GM19397 (cell line): Measurements from ENCODE around the gene ICAM3.

Experiments used
- ATAC-seq: cut with Tn5 transposase; IDR thresholded peaks from one replicate; pipeline ENCODE4 v1.9.1; 2021; ENCODE audit warnings: mild to moderate bottlenecking, moderate library complexity; ENCODE audit not compliant: unreplicated experiment

ICAM3 gene

DNA sequence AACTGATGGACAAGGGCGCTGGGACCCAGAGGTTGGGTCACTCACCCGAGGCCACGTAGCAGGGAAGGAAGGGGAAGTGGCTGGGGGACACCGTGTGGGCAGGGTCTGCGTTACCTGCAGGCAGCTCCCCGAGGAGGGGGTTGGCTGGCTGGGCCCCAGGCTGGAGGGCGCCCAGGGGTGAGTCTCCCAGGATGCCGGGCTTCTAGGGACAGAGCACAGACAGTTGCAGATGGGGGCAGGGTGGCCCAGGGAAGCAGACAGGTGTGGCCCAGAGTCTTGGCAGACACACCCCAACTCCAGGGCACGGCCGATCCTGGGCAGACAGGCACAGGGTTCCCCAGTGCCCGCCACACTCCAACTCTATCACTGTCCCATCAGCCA is 18.0 kb downstream of the ICAM3 start:
- no peak for ATAC-seq

DNA sequence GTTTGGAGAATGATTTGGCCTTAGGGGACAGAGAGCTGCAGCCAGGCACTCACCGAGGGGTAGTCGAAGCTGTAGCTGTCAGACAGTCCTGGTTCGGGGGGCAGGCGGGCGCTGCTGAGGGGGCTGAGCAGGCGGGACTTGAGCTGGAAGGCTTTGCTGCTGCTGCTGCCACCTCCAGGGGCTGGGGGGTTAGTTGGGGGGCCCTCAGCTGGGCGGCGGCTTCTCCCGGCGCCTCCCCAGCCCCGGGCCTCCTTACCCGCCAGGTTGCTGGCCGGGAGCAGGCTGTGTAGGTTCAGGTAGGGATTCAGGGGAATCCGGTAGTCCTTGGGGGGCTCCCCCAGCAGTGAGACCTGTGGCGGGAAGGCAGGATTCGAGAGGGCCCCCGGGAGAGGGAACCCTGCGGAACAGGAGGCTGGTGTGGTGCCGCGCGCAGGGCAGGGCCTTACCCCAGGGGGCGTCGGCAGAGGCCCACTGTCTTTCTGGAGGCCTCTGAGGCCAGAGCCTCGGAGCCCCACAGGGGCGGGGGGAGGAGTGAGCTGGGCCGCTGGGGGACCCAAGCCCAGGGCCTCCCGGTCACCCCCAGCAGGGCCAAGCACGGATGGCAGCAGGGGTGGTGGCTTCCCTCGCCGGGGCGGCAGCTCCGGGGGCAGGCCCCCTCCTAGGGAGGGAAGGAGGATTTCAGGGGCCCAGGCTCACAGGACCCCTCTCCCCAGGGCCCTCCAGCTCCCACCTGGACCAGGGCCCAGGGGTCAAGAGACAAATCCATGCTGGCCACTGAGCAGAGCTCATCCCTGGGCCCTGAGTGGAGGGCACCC is 18.6 kb downstream of the ICAM3 start:
- ATAC-seq, result no peak

DNA sequence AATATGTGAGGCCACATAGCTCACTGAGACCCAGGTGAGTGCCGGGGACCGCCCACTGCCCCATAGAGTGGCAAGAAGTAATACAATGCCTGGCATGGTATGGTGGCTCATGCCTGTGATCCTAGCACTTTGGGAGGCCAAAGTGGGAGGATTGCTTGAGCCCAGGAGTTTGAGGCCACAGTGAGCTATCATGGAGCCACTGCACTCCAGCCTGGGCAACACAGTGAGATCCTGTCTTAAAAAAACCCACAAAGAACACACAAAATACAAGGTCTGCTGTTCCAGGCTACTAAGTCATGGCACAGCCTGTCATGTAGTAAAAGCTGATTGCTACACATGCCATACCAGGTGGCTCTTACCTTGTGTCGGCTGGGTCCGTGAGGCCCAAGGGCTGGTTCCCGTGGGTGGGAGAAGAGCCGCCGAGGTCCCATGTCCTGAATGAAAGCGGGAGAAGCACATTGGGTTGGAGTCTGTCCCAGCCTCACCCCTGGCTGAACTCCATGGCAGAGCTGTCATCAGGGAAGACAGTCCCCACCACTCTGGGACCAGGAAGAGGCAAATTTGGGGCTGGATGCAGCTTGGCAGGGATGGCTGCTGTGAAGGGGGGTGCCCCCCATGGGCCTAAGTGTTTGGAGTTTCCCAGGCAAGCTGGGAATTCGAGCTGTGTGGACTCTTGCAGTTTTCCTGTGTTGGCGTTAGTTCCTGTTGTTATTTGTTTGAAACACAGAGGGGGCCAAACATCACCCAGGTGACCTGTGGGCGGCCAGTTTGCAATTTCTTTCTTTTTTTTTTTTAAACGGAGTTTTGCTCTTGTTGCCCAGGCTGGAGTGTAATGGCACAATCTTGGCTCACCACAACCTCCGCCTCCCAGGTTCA is 20.4 kb downstream of the ICAM3 start:
- ATAC-seq, result no peak

DNA sequence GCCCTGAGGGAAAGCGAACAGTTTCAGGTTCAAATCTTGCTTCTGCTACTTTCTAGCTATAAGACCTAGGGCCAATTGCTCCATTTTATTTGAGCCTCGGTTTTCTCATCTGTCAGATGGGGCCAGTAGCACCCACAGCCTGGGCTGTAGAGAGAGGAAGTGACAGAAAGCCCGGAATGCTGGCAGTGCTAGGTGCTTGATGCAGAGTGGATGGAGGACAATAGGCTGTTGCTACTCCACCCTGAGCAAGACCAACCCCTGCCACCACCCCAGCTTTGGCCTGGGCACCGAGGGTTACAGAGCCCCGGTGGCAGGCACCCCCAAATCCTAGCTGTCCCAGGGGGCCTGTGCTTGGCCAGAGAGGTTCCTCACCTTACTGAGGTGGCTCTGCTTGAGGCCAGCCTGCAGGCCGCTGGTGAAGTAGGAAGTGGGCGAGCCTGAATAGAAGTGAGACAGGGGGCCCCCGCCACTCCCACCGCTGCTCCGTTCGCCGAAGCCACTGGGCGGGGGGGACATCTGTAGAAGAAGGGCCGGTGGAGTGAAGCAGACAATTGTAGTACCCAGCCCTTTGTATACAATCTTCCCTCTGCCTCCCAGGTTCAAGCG is 21.5 kb downstream of the ICAM3 start:
- ATAC-seq, result no peak

DNA sequence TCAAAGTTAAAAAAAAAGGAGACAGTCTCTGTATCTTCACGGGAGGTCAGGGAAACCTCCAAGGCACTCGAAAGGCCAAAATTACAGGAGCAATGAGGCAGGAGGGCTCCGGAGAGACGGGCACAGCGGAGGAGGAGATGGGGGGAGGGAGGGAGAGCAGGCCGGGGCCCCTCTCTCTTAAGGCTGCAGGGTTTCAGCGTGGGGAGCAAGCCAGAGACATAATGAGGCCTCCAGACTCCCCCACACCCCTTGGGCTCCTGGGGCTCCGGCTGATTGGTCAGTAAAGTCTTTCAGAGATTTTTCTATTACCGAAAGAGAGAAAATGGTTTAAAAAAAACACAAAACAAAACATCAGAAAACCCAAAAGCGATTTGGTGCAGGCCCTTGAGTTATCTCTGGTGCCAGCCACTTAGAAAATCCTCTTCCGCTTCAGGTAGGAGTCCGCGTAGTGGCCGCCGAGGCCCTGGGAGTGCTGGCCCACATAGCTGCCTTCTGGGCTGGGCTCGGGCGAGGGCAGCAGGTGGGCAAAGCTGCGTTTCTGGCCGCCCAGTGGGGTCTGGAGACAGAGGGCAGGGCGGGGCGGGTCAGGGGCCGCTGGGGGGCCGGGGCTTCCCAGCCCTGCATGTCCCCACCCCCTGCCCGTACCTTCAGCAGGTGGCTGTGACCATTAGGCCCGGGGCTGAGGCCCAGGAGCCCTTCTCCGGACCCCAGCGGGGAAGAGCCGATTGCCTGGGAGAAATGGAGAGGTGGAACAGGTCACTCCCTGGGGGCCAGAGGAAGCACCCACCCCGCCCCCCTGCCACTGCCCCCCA is 22.2 kb downstream of the ICAM3 start:
- ATAC-seq, result no peak

DNA sequence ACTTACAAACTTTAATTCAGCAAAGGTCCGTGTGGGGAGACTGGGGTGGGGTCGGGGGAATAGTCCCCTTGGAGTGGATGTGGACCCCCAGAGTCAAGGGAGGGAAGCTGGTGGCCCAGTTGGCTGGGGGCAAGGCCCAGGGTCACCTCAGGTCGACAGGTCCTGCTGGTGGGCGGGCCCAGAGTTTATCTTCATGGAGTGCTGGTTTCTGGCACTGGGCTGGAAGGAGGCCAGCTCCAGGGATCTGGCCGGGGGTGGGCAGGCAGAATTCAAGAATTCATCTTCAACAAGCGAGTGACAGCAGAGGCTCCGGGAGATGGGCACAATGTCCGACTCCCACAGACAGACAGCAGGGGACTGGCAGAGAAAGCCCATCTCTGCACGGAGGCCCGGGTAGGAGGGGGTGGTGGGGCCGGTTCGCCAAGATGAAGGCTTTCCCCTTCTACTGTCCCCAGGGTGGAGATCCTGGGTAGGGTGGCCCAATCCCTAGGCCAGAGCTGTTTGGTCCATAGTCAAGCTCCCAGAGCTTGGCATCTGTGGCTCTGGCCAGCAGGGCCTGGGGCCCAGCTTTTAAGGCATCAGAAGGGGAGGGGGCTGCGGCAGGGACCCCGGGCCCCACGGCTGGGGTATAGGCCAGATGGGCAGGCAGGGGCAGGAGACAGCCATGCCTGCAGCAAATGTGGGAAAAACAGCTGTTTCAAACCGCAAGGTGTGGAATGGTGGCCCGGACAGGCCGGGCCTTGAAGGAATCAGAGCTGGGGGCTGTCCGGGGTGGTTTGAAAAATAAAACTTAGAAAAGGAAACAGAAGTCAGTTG is 23.0 kb downstream of the ICAM3 start:
- ATAC-seq, result no peak

DNA sequence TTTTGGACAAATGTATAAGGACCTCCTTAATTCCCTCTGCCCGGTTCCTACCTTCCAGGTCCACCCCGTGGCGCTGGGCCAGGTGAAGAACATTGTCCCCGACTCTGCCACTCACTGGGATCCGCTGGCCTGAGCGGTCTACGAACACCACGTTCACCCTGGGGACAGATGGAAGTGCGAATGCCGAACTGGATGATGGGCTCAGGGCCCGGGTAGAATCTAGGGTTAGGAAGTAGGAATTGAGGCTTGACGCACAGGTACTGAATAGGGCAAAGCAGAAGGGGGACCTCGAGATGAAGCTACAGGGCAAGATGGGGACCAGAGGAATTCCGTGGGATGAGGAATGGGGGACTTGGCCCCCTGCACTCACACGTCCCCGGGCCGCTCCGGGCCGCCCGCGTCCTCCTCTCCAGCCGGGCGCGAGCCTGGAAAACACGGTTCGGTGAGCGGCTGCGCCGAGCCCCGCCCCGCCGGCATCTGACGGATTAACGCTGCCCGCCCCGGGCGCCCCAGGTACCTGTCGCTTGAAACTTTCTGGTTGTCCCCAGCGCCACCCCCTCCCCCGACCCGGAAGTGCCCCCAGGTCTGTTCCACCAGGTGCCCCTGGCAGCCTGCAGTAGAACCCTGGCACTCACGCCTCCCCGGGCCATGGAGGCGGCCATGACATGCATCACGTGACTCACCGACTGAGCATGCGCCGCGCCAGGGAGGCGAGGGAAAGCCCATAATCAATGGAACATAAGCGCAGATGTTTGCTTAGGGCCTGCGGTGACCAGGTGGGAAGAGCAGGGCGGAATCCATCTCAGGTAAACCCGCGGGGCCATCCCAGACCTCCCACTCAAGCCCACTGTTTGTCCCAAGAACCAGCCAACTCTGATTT is 23.8 kb downstream of the ICAM3 start, which contains the start of gene FDX2:
Gene FDX2, minus strand, starts transcription at position 681 of the 880 bp plus-strand sequence. Its CDS starts 19 bp downstream, at position 662.
- peak; percentile 68 for ATAC-seq

DNA sequence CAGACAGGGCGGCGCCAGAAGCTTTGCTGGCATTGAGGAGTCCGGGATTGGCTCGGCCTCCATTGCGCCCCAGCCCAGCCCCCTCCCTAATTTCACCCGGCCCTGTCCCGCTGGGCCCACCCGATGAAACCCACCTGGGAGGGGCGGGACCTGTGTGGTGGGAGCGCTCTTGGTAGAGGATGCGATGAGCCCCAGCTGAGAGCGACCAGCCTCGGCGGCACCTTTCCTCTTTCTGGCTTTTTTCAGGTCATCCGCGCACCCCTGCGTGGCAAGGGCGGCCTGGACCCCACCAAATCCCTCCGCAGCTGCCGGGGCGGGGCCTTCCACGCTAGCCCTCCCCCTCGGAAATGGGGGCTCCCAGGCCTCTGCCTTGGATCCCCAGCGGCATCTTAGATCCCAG is 30.0 kb downstream of the ICAM3 start, which contains the start of gene ZGLP1:
Gene ZGLP1, minus strand, starts transcription at position 393 of the 400 bp plus-strand sequence.
- no peak for ATAC-seq

DNA sequence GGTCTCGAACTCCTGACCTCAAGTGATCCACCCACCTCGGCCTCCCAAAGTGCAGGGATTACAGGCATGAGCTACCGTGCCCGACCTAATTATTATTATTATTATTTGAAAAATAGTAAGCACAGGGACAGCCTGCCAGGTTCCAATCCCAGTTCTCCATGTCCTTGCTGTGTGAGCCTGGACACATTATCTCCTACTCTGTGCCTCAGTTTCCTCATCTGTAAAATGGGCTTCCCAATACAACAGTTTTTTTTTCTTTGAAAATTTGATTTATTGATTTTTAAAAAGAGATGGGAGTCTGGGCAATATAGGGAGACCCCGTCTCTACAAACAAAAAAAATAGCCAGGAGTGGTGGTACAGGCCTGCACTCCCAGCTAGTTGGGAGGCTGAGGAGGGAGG is 33.1 kb downstream of the ICAM3 start:
- ATAC-seq, result no peak

DNA sequence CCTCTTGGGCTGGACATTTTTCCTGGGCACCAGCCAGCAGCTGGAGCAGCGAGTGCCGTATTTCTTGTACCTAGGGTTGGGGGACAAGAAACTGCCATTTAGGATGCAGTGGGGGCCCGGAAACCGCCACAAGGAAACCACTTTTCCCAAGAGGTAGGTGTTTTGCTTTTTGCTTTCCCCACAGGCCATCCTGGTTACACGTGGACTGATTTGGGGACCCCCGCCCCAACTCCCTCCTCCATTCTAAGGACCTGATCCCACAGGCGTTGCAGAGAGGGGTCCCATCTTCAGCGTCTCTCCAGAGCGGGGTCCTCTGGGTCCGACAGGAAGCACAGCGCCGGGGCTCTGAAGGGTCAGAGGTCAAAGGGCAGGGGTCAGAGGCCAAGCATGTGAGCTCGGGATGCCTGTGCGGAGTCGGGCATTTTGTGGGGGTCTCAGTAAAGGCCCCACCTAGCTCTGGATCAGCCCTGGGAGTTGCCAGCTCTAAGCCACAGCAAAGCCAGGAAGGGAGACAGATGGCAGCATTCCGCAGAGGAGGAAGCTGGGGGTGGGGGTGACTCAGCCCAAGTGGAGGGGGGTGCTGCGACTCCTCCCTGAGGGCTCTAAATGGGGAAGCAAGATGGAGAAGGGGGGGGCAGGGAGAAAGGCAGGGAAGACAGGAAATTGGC is 34.2 kb downstream of the ICAM3 start:
- no peak for ATAC-seq

DNA sequence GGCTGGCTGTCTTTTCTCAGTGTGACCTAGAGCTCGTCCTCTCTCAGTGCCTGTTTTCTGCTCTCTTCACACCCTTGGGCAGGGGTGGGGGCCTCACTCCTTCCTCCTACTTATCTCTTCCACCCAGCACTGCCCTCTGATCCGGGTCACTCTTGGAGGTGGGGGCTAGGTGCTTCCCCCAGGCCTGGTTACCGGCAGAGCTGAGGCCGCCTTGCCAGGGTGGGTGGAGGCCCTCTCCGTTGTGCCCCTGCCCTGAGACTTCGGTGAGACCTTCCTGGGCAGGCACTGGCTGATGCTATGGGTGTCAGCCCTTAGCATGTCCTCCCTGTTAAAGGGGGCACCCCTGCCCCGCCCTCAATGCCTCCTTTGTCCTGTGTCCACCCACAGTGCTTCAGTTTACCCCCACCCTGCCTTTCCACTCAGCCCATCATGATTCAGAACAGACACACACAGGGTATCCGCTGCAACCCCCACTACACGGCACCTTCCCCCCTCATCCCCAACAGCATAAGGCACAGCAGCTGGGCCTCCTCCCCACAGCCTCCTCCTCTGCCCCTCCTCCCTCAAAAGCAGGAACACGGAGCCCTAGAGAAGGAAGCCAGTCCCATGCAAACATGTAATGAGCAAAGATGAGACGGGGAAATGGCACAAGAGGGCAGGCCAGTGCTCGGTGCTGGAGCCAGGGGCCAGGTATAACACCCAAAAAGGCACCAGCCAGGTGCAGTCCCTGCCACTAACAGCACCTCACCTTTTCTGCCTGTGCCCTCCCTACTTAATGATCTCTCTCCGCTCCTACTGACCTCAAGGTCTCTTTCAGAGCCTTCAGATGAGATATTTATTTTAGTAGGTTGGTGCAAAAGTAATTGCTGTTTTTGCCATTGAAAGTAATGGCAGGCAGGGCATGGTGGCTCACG is 39.6 kb downstream of the ICAM3 start:
- no peak for ATAC-seq

DNA sequence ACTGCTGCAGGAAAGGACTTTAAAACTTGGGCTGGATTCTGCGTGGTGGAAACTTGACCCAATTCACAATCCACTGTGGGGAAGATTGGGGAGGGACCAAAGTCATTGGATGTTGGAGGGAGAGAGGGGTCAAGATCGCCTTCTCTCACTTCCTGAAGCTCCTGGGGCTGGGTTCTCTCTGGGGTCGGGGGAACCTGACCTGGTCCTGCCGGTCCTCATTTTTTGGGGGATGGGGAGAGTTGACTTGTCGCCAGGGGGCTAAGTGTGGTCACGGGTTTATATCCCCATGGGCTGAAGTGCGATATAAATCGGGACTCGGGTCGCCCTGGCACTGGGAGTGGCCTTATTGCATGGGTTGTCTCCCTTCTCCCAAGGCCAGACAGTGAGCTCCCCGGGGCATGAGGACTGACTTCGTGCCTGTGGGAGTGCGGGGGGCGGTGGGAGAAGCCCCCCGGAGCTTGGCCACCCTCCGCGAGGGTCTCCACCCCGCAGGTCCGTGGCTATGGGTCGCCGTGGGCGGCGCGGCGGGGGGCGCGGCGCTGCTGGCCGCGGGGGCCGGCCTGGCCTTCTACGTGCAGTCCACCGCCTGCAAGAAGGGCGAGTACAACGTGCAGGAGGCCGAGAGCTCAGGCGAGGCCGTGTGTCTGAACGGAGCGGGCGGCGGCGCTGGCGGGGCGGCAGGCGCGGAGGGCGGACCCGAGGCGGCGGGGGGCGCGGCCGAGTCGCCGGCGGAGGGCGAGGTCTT is 43.4 kb downstream of the ICAM3 start:
- ATAC-seq, result no peak

DNA sequence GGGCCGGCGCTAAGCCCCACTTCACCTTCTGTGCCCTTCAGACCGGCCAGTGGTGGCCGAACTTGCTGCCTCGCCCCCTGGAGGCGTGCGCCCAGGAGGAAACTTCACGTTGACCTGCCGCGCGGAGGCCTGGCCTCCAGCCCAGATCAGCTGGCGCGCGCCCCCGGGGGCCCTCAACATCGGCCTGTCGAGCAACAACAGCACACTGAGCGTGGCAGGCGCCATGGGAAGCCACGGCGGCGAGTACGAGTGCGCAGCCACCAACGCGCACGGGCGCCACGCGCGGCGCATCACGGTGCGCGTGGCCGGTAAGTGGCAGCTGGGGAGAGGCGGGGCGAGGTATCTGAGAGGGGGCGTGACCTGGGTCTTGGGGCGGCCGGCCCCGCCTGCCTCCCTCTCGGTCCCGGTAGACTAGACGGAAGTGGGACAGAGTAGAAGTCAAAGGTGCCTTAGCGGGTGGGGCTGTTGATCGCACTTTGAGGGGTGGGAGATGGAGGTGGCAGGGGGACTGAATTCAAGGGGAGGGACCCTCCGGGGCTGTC is 44.0 kb downstream of the ICAM3 start:
- no peak for ATAC-seq

DNA sequence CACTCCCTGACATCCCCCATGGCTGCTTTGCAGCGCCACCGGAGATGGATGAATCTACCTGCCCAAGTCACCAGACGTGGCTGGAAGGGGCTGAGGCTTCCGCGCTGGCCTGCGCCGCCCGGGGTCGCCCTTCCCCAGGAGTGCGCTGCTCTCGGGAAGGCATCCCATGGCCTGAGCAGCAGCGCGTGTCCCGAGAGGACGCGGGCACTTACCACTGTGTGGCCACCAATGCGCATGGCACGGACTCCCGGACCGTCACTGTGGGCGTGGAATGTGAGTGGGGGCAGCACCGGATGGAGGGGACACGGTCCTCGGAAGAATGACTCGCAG is 45.1 kb downstream of the ICAM3 start:
- ATAC-seq, result no peak

DNA sequence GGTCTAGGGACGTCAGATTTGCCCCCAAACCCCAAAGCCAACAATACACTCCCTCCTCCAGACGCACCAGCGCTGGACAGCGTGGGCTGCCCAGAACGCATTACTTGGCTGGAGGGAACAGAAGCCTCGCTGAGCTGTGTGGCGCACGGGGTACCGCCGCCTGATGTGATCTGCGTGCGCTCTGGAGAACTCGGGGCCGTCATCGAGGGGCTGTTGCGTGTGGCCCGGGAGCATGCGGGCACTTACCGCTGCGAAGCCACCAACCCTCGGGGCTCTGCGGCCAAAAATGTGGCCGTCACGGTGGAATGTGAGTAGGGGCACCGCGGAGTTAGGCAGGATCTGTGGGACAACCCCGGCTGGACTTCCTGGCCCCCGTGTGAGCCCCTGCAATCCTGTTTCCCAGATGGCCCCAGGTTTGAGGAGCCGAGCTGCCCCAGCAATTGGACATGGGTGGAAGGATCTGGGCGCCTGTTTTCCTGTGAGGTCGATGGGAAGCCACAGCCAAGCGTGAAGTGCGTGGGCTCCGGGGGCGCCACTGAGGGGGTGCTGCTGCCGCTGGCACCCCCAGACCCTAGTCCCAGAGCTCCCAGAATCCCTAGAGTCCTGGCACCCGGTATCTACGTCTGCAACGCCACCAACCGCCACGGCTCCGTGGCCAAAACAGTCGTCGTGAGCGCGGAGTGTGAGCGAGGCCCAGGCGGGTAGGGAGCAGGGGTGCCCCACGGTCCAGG is 45.6 kb downstream of the ICAM3 start:
- no peak for ATAC-seq
